ENCODE measurements around the gene LRRC7. TPM values are rescaled to one million over a fixed set of nuclear protein-coding genes. Genes with fewer than 3 reads are reported as not detected.

LRRC7 gene
- total and polyA plus RNA-seq, 4 donors: 0.13 to 1.3 (median 0.16) TPM; not detected in 1

- intact Hi-C loops (cut with DNase I): no loop called here
- Histone ChIP-seq H3K27me3 (ENCODE audit: control insufficient read depth in 1 of 2, insufficient read depth in 2 of 2, low read length in 1 of 2) (no peaks in the 10 kb centered on the region), H3K4me3 (ENCODE audit: low read length in 2 of 2) (no peak overlapping the region), H3K27ac (ENCODE audit: low read depth in 1 of 2, low read length in 2 of 2) (no peak overlapping the region), H3K36me3 (ENCODE audit: control insufficient read depth in 1 of 2, insufficient read depth in 2 of 2, low read length in 1 of 2) (no peaks in the 10 kb centered on the region), H3K4me1 (ENCODE audit: control insufficient read depth in 1 of 2, insufficient read depth in 2 of 2, low read length in 2 of 2) (no peaks in the 10 kb centered on the region), H3K9me3 (ENCODE audit: control insufficient read depth, low read length) (no peaks in the 10 kb centered on the region)
- DNase-seq (no peak), ATAC-seq (ENCODE audit: low FRiP score) (no peak)
- 90 to 96% methylated on average over 1 of the region's 1 CpG for WGBS, 2 donors
Measured at GRCh38 chr1:69750638-69751037, 182.9 kb downstream of the LRRC7 start.

- no peak for DNase-seq
- intact Hi-C loops (cut with DNase I): no loop called here
Measured at GRCh38 chr1:69752831-69753230, 185.1 kb downstream of the LRRC7 start.

GRCh38 chr1:69754521-69754920, 186.8 kb downstream of the LRRC7 start:
- intact Hi-C loops (cut with DNase I): no loop called here

More at GRCh38 chr1:69752831-69753230, 185.1 kb downstream of the LRRC7 start:
- H3K27me3 ChIP-seq (ENCODE audit: control insufficient read depth in 1 of 2, insufficient read depth in 2 of 2, low read length in 1 of 2): no peaks in the 10 kb centered on the region
- WGBS, 2 donors: 45 to 54% methylated on average over 2 of the region's 2 CpGs
- H3K27ac ChIP-seq (ENCODE audit: low read depth in 1 of 2, low read length in 2 of 2): no peak overlapping the region
- H3K4me1 ChIP-seq (ENCODE audit: control insufficient read depth in 1 of 2, insufficient read depth in 2 of 2, low read length in 2 of 2): no peaks in the 10 kb centered on the region
- H3K9me3 ChIP-seq (ENCODE audit: control insufficient read depth, low read length): no peaks in the 10 kb centered on the region
- no peaks in the 10 kb centered on the region for H3K36me3 ChIP-seq (ENCODE audit: control insufficient read depth in 1 of 2, insufficient read depth in 2 of 2, low read length in 1 of 2)
- no peak overlapping the region for H3K4me3 ChIP-seq (ENCODE audit: low read length in 2 of 2)
- ATAC-seq (ENCODE audit: low FRiP score): no peak

GRCh38 chr1:69755647-69756046, 187.9 kb downstream of the LRRC7 start:
- ATAC-seq (ENCODE audit: low FRiP score) (no peak), DNase-seq (no peak)
- 9 to 21% methylated on average over 1 of the region's 1 CpG for WGBS, 2 donors
- Histone ChIP-seq H3K4me3 (ENCODE audit: low read length in 2 of 2) (no peak overlapping the region), H3K27me3 (ENCODE audit: control insufficient read depth in 1 of 2, insufficient read depth in 2 of 2, low read length in 1 of 2) (no peaks in the 10 kb centered on the region), H3K36me3 (ENCODE audit: control insufficient read depth in 1 of 2, insufficient read depth in 2 of 2, low read length in 1 of 2) (no peaks in the 10 kb centered on the region), H3K9me3 (ENCODE audit: control insufficient read depth, low read length) (no peaks in the 10 kb centered on the region), H3K4me1 (ENCODE audit: control insufficient read depth in 1 of 2, insufficient read depth in 2 of 2, low read length in 2 of 2) (no peaks in the 10 kb centered on the region), H3K27ac (ENCODE audit: low read depth in 1 of 2, low read length in 2 of 2) (no peak overlapping the region)
- intact Hi-C loops (cut with DNase I): no loop called here

More at GRCh38 chr1:69754521-69754920, 186.8 kb downstream of the LRRC7 start:
- 82 to 86% methylated on average over 3 of the region's 3 CpGs for WGBS, 2 donors
- no peaks in the 10 kb centered on the region for H3K27me3 ChIP-seq (ENCODE audit: control insufficient read depth in 1 of 2, insufficient read depth in 2 of 2, low read length in 1 of 2)
- DNase-seq: no peak
- H3K4me3 ChIP-seq (ENCODE audit: low read length in 2 of 2): no peak overlapping the region
- no peaks in the 10 kb centered on the region for H3K4me1 ChIP-seq (ENCODE audit: control insufficient read depth in 1 of 2, insufficient read depth in 2 of 2, low read length in 2 of 2)
- no peaks in the 10 kb centered on the region for H3K36me3 ChIP-seq (ENCODE audit: control insufficient read depth in 1 of 2, insufficient read depth in 2 of 2, low read length in 1 of 2)
- ATAC-seq (ENCODE audit: low FRiP score): no peak
- H3K27ac ChIP-seq (ENCODE audit: low read depth in 1 of 2, low read length in 2 of 2): no peak overlapping the region
- H3K9me3 ChIP-seq (ENCODE audit: control insufficient read depth, low read length): no peaks in the 10 kb centered on the region

- no peaks in the 10 kb centered on the region for H3K27me3 ChIP-seq (ENCODE audit: control insufficient read depth in 1 of 2, insufficient read depth in 2 of 2, low read length in 1 of 2)
- DNase-seq (no peak), ATAC-seq (ENCODE audit: low FRiP score) (no peak)
- no peaks in the 10 kb centered on the region for H3K4me1 ChIP-seq (ENCODE audit: control insufficient read depth in 1 of 2, insufficient read depth in 2 of 2, low read length in 2 of 2)
- no peak overlapping the region for H3K4me3 ChIP-seq (ENCODE audit: low read length in 2 of 2)
- no peaks in the 10 kb centered on the region for H3K36me3 ChIP-seq (ENCODE audit: control insufficient read depth in 1 of 2, insufficient read depth in 2 of 2, low read length in 1 of 2)
- H3K9me3 ChIP-seq (ENCODE audit: control insufficient read depth, low read length): no peaks in the 10 kb centered on the region
- no peak overlapping the region for H3K27ac ChIP-seq (ENCODE audit: low read depth in 1 of 2, low read length in 2 of 2)
- WGBS, 2 donors: 31 to 32% methylated on average over 2 of the region's 2 CpGs
- intact Hi-C loops (cut with DNase I): no loop called here
Measured at GRCh38 chr1:69765951-69766350, 198.2 kb downstream of the LRRC7 start.

GRCh38 chr1:69766431-69767180, 198.9 kb downstream of the LRRC7 start:
- no peak for DNase-seq
- Histone ChIP-seq H3K4me1 (ENCODE audit: control insufficient read depth in 1 of 2, insufficient read depth in 2 of 2, low read length in 2 of 2) (no peaks in the 10 kb centered on the region), H3K27me3 (ENCODE audit: control insufficient read depth in 1 of 2, insufficient read depth in 2 of 2, low read length in 1 of 2) (no peaks in the 10 kb centered on the region), H3K4me3 (ENCODE audit: low read length in 2 of 2) (no peak overlapping the region), H3K36me3 (ENCODE audit: control insufficient read depth in 1 of 2, insufficient read depth in 2 of 2, low read length in 1 of 2) (no peaks in the 10 kb centered on the region), H3K9me3 (ENCODE audit: control insufficient read depth, low read length) (no peaks in the 10 kb centered on the region), H3K27ac (ENCODE audit: low read depth in 1 of 2, low read length in 2 of 2) (no peak overlapping the region)
- intact Hi-C loops (cut with DNase I): no loop called here
- WGBS, 2 donors: 59 to 68% methylated on average over 7 of the region's 7 CpGs
- ATAC-seq (ENCODE audit: low FRiP score): no peak

- intact Hi-C loops (cut with DNase I): no loop called here
- Histone ChIP-seq H3K9me3 (ENCODE audit: control insufficient read depth, low read length) (no peaks in the 10 kb centered on the region), H3K4me1 (ENCODE audit: control insufficient read depth in 1 of 2, insufficient read depth in 2 of 2, low read length in 2 of 2) (no peaks in the 10 kb centered on the region), H3K27me3 (ENCODE audit: control insufficient read depth in 1 of 2, insufficient read depth in 2 of 2, low read length in 1 of 2) (no peaks in the 10 kb centered on the region), H3K36me3 (ENCODE audit: control insufficient read depth in 1 of 2, insufficient read depth in 2 of 2, low read length in 1 of 2) (no peaks in the 10 kb centered on the region), H3K27ac (ENCODE audit: low read depth in 1 of 2, low read length in 2 of 2) (no peak overlapping the region), H3K4me3 (ENCODE audit: low read length in 2 of 2) (no peak overlapping the region)
- no peak for DNase-seq
- no peak for ATAC-seq (ENCODE audit: low FRiP score)
- WGBS, 2 donors: 75 to 89% methylated on average over 1 of the region's 1 CpG
Measured at GRCh38 chr1:69776555-69776954, 208.8 kb downstream of the LRRC7 start.

GRCh38 chr1:69777423-69777822, 209.7 kb downstream of the LRRC7 start:
- Histone ChIP-seq H3K27ac (ENCODE audit: low read depth in 1 of 2, low read length in 2 of 2) (no peak overlapping the region), H3K4me1 (ENCODE audit: control insufficient read depth in 1 of 2, insufficient read depth in 2 of 2, low read length in 2 of 2) (no peaks in the 10 kb centered on the region), H3K36me3 (ENCODE audit: control insufficient read depth in 1 of 2, insufficient read depth in 2 of 2, low read length in 1 of 2) (no peaks in the 10 kb centered on the region), H3K9me3 (ENCODE audit: control insufficient read depth, low read length) (no peaks in the 10 kb centered on the region), H3K27me3 (ENCODE audit: control insufficient read depth in 1 of 2, insufficient read depth in 2 of 2, low read length in 1 of 2) (no peaks in the 10 kb centered on the region), H3K4me3 (ENCODE audit: low read length in 2 of 2) (no peak overlapping the region)
- 77 to 80% methylated on average over 1 of the region's 1 CpG for WGBS, 2 donors
- intact Hi-C loops (cut with DNase I): no loop called here
- DNase-seq: no peak
- ATAC-seq (ENCODE audit: low FRiP score): no peak

- Histone ChIP-seq H3K27me3 (ENCODE audit: control insufficient read depth in 1 of 2, insufficient read depth in 2 of 2, low read length in 1 of 2) (no peaks in the 10 kb centered on the region), H3K9me3 (ENCODE audit: control insufficient read depth, low read length) (no peaks in the 10 kb centered on the region), H3K4me3 (ENCODE audit: low read length in 2 of 2) (no peak overlapping the region), H3K27ac (ENCODE audit: low read depth in 1 of 2, low read length in 2 of 2) (no peak overlapping the region), H3K36me3 (ENCODE audit: control insufficient read depth in 1 of 2, insufficient read depth in 2 of 2, low read length in 1 of 2) (no peaks in the 10 kb centered on the region), H3K4me1 (ENCODE audit: control insufficient read depth in 1 of 2, insufficient read depth in 2 of 2, low read length in 2 of 2) (no peaks in the 10 kb centered on the region)
- ATAC-seq (ENCODE audit: low FRiP score) (no peak), DNase-seq (no peak)
- intact Hi-C loops (cut with DNase I): no loop called here
Measured at GRCh38 chr1:69777971-69778370, 210.2 kb downstream of the LRRC7 start.

Measured in aorta (tissue), 5 donors.